H9 (cell line): ENCODE data around the gene TOR1A. TPM values are rescaled to one million over a fixed set of nuclear protein-coding genes. Genes with fewer than 3 reads are reported as not detected.

ENCODE experiments used
- DNase-seq: peaks from one replicate; pipeline ENCODE4 v3.0.0-alpha.2; 2017
- H2AFZ ChIP-seq: one replicate; pipeline ENCODE4 v1.6.1; 2013; ENCODE audit warnings: mild to moderate bottlenecking, low read length, control low read depth, moderate library complexity
- H2AK5ac ChIP-seq: 2 replicates; pipeline ENCODE4 v1.6.1; 2013; ENCODE audit warnings: low read length, control low read depth, mixed read lengths; ENCODE audit not compliant: insufficient read length
- H2BK120ac ChIP-seq: one replicate; pipeline ENCODE4 v1.6.1; 2013; ENCODE audit warnings: low read depth, mild to moderate bottlenecking, low read length, control low read depth, inconsistent platforms; ENCODE audit not compliant: poor library complexity, severe bottlenecking
- H2BK12ac ChIP-seq: 2 replicates; pipeline ENCODE4 v1.6.1; 2013; ENCODE audit warnings: low read length, control low read depth, mixed read lengths, low read depth; ENCODE audit not compliant: insufficient read length
- H2BK15ac ChIP-seq: 2 replicates; pipeline ENCODE4 v1.6.1; 2013; ENCODE audit warnings: low read depth, low read length, control low read depth
- H2BK20ac ChIP-seq: one replicate; pipeline ENCODE4 v1.6.1; 2013; ENCODE audit warnings: low read depth, mild to moderate bottlenecking, low read length, control low read depth, inconsistent platforms; ENCODE audit not compliant: poor library complexity, severe bottlenecking
- H2BK5ac ChIP-seq: 2 replicates; pipeline ENCODE4 v1.6.1; 2013; ENCODE audit warnings: low read length, control low read depth, mixed read lengths; ENCODE audit not compliant: insufficient read length
- H3K14ac ChIP-seq: 2 replicates; pipeline ENCODE4 v1.6.1; 2013; ENCODE audit warnings: low read length, control low read depth; ENCODE audit not compliant: insufficient read depth
- H3K18ac ChIP-seq: 2 replicates; pipeline ENCODE4 v1.6.1; 2013; ENCODE audit warnings: low read depth, mild to moderate bottlenecking, mixed read lengths, low read length, control low read depth; ENCODE audit not compliant: insufficient read length
- H3K23ac ChIP-seq: 2 replicates; pipeline ENCODE4 v1.6.1; 2013; ENCODE audit warnings: low read length, control low read depth, mixed read lengths, low read depth; ENCODE audit not compliant: insufficient read length
- H3K23me2 ChIP-seq: 2 replicates; pipeline ENCODE4 v1.6.1; 2013; ENCODE audit warnings: low read depth, mild to moderate bottlenecking, mixed read lengths, low read length, control low read depth; ENCODE audit not compliant: insufficient read length, poor library complexity, severe bottlenecking
- H3K27ac ChIP-seq: 2 replicates; pipeline ENCODE4 v1.5.1; 2013; ENCODE audit warnings: low read length, control low read depth, mixed read lengths, low read depth; ENCODE audit not compliant: insufficient read length
- H3K27me3 ChIP-seq: 2 replicates; pipeline ENCODE4 v1.6.1; 2013; ENCODE audit warnings: low read length, control low read depth, inconsistent platforms; ENCODE audit not compliant: insufficient read depth
- H3K4ac ChIP-seq: 2 replicates; pipeline ENCODE4 v1.6.1; 2013; ENCODE audit warnings: low read depth, mild to moderate bottlenecking, control low read depth, inconsistent platforms, low read length, moderate library complexity
- H3K4me1 ChIP-seq: 2 replicates; pipeline ENCODE4 v1.6.1; 2013; ENCODE audit warnings: low read length, control low read depth, inconsistent platforms; ENCODE audit not compliant: insufficient read depth
- H3K4me2 ChIP-seq: 2 replicates; pipeline ENCODE4 v1.6.1; 2013; ENCODE audit warnings: low read length, control low read depth, mixed read lengths; ENCODE audit not compliant: insufficient read length, insufficient read depth
- H3K56ac ChIP-seq: 2 replicates; pipeline ENCODE4 v1.6.1; 2013; ENCODE audit warnings: low read depth, mild to moderate bottlenecking, mixed read lengths, low read length, control low read depth; ENCODE audit not compliant: insufficient read length
- H3K79me1 ChIP-seq: 2 replicates; pipeline ENCODE4 v1.6.1; 2013; ENCODE audit warnings: low read depth, mild to moderate bottlenecking, moderate library complexity, low read length, control low read depth, inconsistent platforms; ENCODE audit not compliant: insufficient read depth, poor library complexity, severe bottlenecking
- H3K79me2 ChIP-seq: 2 replicates; pipeline ENCODE4 v1.6.1; 2013; ENCODE audit warnings: low read length, control low read depth, inconsistent platforms; ENCODE audit not compliant: insufficient read depth
- H3K9ac ChIP-seq: 2 replicates; pipeline ENCODE4 v1.6.1; 2013; ENCODE audit warnings: low read length, control low read depth, mixed read lengths; ENCODE audit not compliant: insufficient read length; ENCODE audit errors: extremely low read depth
- H3K9me3 ChIP-seq: one replicate; pipeline ENCODE4 v1.6.1; 2013; ENCODE audit warnings: low read depth, low read length, inconsistent platforms; ENCODE audit not compliant: control insufficient read depth
- H3T11ph ChIP-seq: one replicate; pipeline ENCODE4 v1.6.1; 2013; ENCODE audit warnings: mild to moderate bottlenecking, low read length, control low read depth, inconsistent platforms
- H4K20me1 ChIP-seq: one replicate; pipeline ENCODE4 v1.6.1; 2013; ENCODE audit not compliant: control insufficient read depth, insufficient read length, insufficient read depth
- H4K5ac ChIP-seq: 2 replicates; pipeline ENCODE4 v1.6.1; 2013; ENCODE audit warnings: low read depth, mild to moderate bottlenecking, mixed read lengths, low read length, control low read depth; ENCODE audit not compliant: insufficient read length
- H4K8ac ChIP-seq: replicated peaks from 2 replicates; pipeline ENCODE4 v1.6.1; 2013; ENCODE audit warnings: low read length, control low read depth, mixed read lengths, low read depth; ENCODE audit not compliant: insufficient read length
- H4K91ac ChIP-seq: 2 replicates; pipeline ENCODE4 v1.6.1; 2013; ENCODE audit warnings: low read depth, mild to moderate bottlenecking, moderate library complexity, mixed read lengths, low read length, control low read depth; ENCODE audit not compliant: insufficient read length
- H3K27ac Mint-ChIP-seq, 3 experiments: 2 replicates in 2 of 3; 3 replicates in 1 of 3; pipeline ENCODE4 v1.8.0; 2020 to 2021; ENCODE audit warnings: mixed read lengths in 3 of 3, mild to moderate bottlenecking in 1 of 3, moderate library complexity in 1 of 3
- H3K27me3 Mint-ChIP-seq: 2 replicates; pipeline ENCODE4 v1.8.0; 2021; ENCODE audit warnings: low read depth, mild to moderate bottlenecking, moderate library complexity, mixed read lengths
- H3K36me3 Mint-ChIP-seq, 3 experiments: 2 replicates in 2 of 3; 3 replicates in 1 of 3; pipeline ENCODE4 v1.8.0; 2020 to 2021; ENCODE audit warnings: low read depth in 3 of 3, mixed read lengths in 3 of 3; ENCODE audit not compliant: insufficient read depth in 1 of 3
- H3K4me1 Mint-ChIP-seq, 2 experiments: 2 replicates each; pipeline ENCODE4 v1.8.0; 2020; ENCODE audit warnings: mixed read lengths in 2 of 2
- H3K4me3 Mint-ChIP-seq, 2 experiments: 2 replicates in 1 of 2; 3 replicates in 1 of 2; pipeline ENCODE4 v1.8.0; 2020 to 2021; ENCODE audit warnings: mild to moderate bottlenecking in 2 of 2, mixed read lengths in 2 of 2, moderate library complexity in 1 of 2
- H3K9me3 Mint-ChIP-seq, 2 experiments: 2 replicates in 1 of 2; 3 replicates in 1 of 2; pipeline ENCODE4 v1.8.0; 2020; ENCODE audit warnings: mild to moderate bottlenecking in 2 of 2, mixed read lengths in 2 of 2, moderate library complexity in 1 of 2
- CTCF ChIP-seq: fragments of 200-600 bp; sonication (generic); conservative IDR thresholded peaks from 3 replicates; pipeline ENCODE4 v1.8.0; 2021; ENCODE audit warnings: antibody characterized with exemption, mild to moderate bottlenecking
- WGBS: extraction: QIAGEN DNeasy Blood & Tissue Kit; methylation state at CpG from one replicate; pipeline ENCODE4 v1.1.7; 2013; ENCODE audit warnings: missing lambda C conversion rate, low lambda C conversion rate, mixed read lengths; ENCODE audit not compliant: insufficient read length; ENCODE audit errors: extremely low coverage; 5-methylcytosine and 5-hydroxymethylcytosine counted together
- microRNA-seq: library from miRNA; unstranded; fragments of <30 nt; microRNA quantifications from one replicate; pipeline ENCODE4, GENCODE V29; 2020; ENCODE audit warnings: borderline microRNAs expressed
- total RNA-seq: library from RNA; stranded (reverse); gene quantifications from 2 replicates; pipeline ENCODE4 v1.2.1, GENCODE V29; 2021

Gene TOR1A
- total RNA-seq, 1 experiment from 2014 or later: 60.1 TPM

GRCh38 chr9:129762985-129763926 lies 60.7 kb downstream of the TOR1A start:
- H3K79me2 ChIP-seq: no peaks in the 10 kb centered on the region
- no peak overlapping the region for H3K27ac ChIP-seq
- no peak overlapping the region for H2AK5ac ChIP-seq
- no CpG with 5 or more reads among the region's 13 CpGs for WGBS
- no peak overlapping the region for H2BK15ac ChIP-seq
- no peak overlapping the region for H4K91ac ChIP-seq
- no peak overlapping the region for H2AFZ ChIP-seq
- Mint-ChIP-seq H3K27ac (peak overlapping the region in 1 of 3 experiments; percentile 25; a peak in 1 of 7 replicates), H3K36me3 (no peaks in the 10 kb centered on the region), H3K4me1 (peaks cover 6 to 10% of the 10 kb centered on the region in 2 experiments; a peak in 3 of 4 replicates), H3K9me3 (no peaks in the 10 kb centered on the region), H3K4me3 (no peak overlapping the region), H3K27me3 (no peaks in the 10 kb centered on the region)
- no peak overlapping the region for H3T11ph ChIP-seq
- H3K27me3 ChIP-seq: no peaks in the 10 kb centered on the region
- H3K23me2 ChIP-seq: no peaks in the 10 kb centered on the region
- no peaks in the 10 kb centered on the region for H3K79me1 ChIP-seq
- H3K4me1 ChIP-seq: no peaks in the 10 kb centered on the region; the same call in 1 of the 2 replicates
- no peak for DNase-seq
- TF ChIP-seq CTCF: no peak
- no peak overlapping the region for H3K4me2 ChIP-seq
- H4K5ac ChIP-seq: no peak overlapping the region
- no peak overlapping the region for H3K23ac ChIP-seq
- H4K20me1 ChIP-seq: no peaks in the 10 kb centered on the region
- no peak overlapping the region for H3K9ac ChIP-seq
- no peak overlapping the region for H2BK20ac ChIP-seq
- H4K8ac ChIP-seq: no peak overlapping the region
- H3K56ac ChIP-seq: no peak overlapping the region
- H2BK120ac ChIP-seq: no peak overlapping the region
- H3K9me3 ChIP-seq: no peaks in the 10 kb centered on the region
- no peak overlapping the region for H2BK5ac ChIP-seq
- H2BK12ac ChIP-seq: no peak overlapping the region
- no peak overlapping the region for H3K4ac ChIP-seq
- H3K18ac ChIP-seq: no peak overlapping the region
- no peak overlapping the region for H3K14ac ChIP-seq

Small RNA genes lying within 50 kb of the gene (microRNA-seq; reads per million reads assigned to microRNA genes)
- not detected for gene MIR6855

Other genes with a start within 250 kb of the TOR1A start
- not detected in 2 replicates for gene C9orf50, start 203.0 kb downstream of the TOR1A start, total RNA-seq
- gene NTMT1, start 198.0 kb downstream of the TOR1A start, total RNA-seq: 57.9 and 63.3 TPM in 2 replicates
- 21.0 and 21.6 TPM in 2 replicates for gene ASB6, start 182.0 kb downstream of the TOR1A start, total RNA-seq
- gene PRRX2, start 158.5 kb downstream of the TOR1A start, total RNA-seq: 3.9 and 4.2 TPM in 2 replicates
- 1.6 and 2.4 TPM in 2 replicates for gene PTGES, start 71.1 kb downstream of the TOR1A start, total RNA-seq
- gene TOR1B, start 21.0 kb downstream of the TOR1A start, total RNA-seq: 18.1 and 18.7 TPM in 2 replicates
- gene C9orf78, start 11.1 kb upstream of the TOR1A start, total RNA-seq: 37.5 and 43.6 TPM in 2 replicates
- gene USP20, start 11.3 kb upstream of the TOR1A start, total RNA-seq: 17.3 and 20.9 TPM in 2 replicates
- 35.9 and 36.5 TPM in 2 replicates for gene FNBP1, start 219.1 kb upstream of the TOR1A start, total RNA-seq
- 38.0 and 38.6 TPM in 2 replicates for gene GPR107, start 229.8 kb upstream of the TOR1A start, total RNA-seq